ENCODE results near the gene PCNX4. TPM values are rescaled to one million over a fixed set of nuclear protein-coding genes. Genes with fewer than 3 reads are reported as not detected.

Gene PCNX4
- polyA plus RNA-seq, 4 donors, result 81.6 to 104 (median 95.0) TPM

DNA sequence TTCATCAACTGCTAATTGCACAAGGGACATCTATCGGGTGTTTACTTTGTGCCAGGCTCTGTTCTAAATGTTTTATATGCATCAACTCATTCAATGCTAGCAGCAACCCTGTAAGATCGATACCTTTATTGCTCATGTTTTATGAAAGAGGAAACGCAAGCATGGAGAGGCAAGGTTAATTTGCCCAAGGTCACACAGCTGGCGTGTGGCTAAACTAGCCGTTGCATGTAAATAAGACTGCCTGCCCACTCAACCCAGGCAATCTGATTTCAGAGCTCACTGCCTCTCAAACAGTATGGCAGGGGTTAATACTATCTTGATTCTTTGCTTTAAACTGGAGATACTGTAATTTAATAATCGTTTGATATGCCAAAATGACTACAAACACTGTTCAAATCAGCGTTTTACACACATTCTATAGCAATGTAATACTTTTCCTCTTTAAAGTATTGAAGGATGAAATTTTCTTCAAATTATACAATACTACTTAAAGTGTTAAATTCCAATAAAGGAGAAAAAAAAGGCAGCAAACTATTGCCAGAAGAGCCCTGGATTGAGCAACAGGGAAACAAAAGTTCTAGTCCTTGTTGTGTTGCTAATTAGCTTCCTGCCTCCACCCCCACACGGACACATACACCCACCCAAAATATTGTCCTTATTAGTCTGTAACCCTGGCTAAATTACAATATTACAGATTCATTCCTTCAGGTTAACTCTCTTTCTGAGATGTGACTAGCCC lies 112.5 kb downstream of the PCNX4 start:
- DNase-seq (ENCODE audit: low read depth in 4 of 4, low spot score in 3 of 4), result no peak

DNA sequence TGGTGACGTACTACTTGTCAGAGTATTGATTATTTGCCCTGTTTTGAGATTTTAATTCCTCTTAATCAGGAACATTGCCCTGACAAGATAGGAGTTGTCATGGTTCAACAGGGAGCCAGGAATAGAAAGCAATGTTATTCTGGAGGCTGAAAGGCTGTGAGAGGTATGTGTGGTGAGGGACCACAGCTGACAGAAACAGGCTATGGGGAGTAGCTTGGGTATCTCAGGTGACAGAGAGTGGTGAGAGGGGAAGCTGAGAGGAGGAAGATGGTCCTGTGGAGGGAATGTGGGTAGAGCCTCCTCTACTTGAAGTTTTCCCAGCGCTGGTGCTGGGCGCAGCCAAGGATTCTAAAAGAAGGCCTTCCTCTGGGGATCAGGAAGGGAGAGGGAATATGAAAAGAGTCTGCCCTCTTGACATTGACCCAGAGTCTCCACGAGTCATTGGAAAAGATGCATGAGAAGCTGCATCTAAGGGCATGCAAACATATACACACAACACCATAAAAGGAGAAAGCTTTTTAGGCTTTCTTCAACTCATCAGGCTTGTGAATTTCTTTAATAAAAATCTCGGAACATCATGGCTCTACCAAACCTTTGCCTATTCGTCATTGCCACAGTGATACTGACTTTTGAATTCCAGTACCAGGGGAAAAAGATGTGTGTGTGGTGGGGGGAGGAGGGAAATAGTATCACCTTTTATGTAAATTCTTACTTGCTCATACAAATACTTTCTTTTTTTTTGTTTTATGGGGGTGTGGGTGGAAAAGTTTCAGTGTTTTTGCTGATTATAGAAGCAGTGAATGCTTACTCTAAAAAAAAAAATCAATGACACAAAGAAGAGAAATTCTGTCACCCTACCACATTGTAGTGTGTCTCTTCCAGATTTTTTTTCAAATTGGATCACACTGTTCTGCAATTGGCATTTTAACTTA lies 113.4 kb downstream of the PCNX4 start:
- no peak for DNase-seq (ENCODE audit: low read depth in 4 of 4, low spot score in 3 of 4)

DNA sequence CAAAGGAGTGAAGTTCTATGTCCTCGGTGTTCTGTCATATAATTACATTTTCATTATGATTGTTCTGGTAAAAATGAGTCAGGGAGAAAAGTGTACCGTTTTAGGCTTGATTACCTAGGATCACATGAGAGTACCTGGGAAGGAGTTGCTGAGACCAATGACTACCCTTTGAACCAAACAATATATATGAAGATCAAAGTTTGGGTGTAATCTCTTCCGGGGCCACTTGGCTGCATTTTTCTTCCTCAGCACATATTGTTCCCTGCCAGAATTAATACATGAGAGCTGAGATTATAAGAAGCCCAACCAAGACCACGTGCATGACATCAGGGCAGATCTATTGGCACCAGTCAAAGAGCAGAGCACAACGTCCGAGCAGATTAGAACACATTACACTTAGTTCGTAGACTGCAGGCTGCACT lies 114.5 kb downstream of the PCNX4 start:
- no peak for DNase-seq (ENCODE audit: low read depth in 4 of 4, low spot score in 3 of 4)

DNA sequence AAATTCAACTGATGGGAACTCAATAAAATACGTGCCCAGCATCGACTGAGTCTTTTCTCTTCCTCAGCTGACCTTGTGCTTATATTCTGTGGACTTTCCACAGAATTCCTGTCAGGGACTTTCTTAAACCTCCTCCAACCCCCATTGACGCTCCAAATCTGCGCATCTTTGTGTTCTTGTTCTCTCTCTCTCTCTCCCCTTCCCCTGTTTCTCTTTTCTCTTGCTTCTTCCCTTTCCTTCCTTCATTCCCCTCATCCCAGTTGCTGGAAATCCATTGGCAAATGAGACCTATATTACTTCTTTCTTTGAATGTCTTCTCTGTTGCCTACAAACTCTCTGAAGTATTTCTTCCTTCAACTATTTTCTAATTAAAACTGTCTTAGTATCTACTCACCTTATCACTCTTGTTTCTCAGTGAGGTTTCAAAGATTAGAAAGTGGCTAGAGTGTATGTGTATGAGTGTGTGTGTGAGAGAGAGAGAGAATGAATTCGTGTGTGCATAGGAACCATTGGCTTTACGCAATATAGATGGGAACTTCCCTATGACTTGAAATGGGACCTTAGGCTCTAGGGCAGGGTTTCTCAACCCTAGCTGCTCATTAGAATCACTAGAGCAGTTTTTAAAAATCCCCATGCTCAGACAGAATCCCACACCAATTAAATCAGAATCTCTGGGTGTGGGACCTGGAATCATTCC lies 115.3 kb downstream of the PCNX4 start:
- no peak for DNase-seq (ENCODE audit: low read depth in 4 of 4, low spot score in 3 of 4)

DNA sequence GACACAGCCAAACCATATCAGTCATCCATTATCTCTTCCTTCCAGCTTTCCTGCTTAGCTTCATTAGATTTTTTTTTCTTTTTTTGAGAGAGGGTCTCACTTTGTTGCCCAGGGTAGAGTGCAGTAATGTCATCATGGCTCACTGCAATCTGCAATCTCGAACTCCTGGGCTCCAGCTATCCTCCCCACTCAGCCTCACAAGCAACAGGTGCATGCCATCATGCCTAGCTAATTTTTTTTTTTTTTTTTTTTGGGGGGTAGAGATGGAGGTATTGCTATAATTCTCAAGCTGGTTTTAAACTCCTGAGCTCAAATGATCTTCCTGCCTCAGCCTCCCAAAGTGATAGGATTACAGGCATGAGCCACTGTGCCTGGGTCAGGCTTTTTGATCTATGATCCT lies 119.0 kb downstream of the PCNX4 start:
- no peak for DNase-seq (ENCODE audit: low read depth in 4 of 4, low spot score in 3 of 4)

DNA sequence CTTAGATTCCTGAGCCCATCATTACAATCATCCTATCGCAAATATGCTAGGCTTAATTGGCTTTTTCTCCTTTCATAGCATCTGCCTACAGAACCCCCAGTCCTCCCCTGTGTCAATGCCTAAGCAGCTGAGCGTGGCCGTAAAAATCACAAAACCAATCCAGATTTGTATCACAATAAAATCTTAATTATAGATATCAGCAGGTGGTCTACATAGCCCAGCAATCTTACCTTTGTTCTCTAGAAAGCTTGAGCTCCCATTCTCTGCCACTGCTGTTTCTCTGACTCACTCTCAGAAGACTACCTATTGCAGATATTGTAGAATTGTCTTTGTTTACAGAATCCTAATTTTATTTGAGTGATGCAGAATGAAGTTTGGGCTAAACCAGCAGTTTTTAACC lies 119.4 kb downstream of the PCNX4 start:
- no peak for DNase-seq (ENCODE audit: low read depth in 4 of 4, low spot score in 3 of 4)

DNA sequence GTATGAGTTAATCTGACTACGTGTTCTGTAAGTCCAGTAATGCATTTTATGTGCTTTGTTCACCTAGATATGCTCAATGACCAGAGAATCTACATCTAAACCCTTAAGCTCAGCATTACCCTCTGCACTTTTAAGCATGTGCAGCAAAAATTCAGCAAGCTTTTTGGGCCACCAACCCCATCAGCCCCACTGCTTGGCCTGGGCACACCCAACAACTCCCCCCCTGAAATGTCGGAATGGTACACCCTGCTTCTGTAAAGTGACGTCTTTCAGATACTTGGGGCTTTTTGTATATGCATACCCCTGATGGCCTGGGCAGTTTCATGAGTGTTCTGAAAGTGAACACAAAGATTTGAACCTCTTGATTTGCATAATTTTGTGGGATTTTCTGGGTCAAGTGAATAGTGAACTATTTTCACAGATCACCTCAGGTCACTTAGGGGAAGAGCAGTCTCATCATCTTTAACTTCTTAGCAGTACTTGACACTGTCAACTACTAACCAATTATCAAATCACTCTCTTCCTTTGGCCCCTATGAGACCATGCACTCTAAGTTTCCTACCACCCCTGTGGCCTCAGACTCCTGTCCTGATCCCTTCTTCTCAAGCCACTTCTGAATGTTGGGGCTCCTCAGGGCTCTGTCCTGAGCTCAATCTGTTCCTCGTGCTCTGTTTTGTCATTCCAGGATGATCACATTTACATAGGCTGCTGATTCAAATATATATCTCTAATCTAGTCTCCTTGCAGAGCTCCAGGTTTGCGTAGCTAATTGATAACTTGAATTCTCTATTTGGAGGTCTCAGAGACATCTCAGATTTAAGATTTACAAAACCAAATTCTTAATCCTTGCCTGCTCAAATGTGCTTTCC lies 121.0 kb downstream of the PCNX4 start:
- no peak for DNase-seq (ENCODE audit: low read depth in 4 of 4, low spot score in 3 of 4)

DNA sequence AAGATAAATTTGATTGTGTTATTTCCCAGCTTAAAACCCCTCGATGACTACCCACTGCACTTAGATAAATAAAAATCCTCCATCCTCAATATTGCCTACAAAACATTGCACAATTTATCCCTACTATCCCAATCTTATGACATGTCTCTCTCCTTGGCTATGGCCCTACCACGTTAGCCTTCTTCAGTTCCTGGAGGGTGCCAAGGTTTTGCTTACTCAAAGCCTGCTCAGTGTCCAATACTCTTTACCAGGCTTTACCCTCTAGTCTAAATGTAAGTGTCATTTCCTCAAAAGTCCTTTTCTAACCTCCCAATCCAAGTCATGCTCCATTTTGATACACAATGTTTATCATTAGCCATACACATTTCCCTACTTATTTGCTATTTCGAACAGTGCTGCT lies 122.3 kb downstream of the PCNX4 start:
- DNase-seq (ENCODE audit: low read depth in 4 of 4, low spot score in 3 of 4), result no peak

DNA sequence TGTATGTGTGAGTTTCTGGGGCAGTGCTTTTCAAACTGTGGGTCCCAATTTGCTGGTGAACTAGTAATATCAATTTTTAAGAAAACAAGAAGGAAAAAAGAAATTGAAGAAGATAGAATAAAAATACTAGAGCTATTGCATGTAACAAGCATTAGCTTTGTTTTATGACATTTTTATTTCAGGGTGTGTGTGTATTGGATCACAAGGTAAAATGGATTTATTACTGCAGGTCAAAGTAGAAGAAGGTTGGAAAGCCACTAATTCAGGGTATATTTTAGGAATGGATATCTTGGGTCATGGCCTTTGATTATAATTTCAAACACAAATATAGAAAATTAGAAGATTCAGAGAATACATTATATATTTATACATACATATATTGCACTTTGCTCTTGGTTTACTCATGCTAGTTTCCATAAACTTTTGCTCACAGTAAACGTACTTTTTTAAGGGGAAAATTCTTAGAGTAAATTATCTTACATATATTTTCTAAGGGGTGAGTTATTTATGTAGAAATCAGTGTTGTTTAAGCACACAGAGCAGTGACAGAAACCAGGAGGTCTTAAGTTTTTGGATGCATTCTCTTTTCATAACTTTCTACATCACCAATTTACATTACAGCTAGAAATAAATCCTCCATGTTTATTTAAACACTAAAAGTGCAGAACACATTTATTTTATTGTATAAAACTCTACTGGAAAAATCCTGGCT lies 122.8 kb downstream of the PCNX4 start:
- no peak for DNase-seq (ENCODE audit: low read depth in 4 of 4, low spot score in 3 of 4)

DNA sequence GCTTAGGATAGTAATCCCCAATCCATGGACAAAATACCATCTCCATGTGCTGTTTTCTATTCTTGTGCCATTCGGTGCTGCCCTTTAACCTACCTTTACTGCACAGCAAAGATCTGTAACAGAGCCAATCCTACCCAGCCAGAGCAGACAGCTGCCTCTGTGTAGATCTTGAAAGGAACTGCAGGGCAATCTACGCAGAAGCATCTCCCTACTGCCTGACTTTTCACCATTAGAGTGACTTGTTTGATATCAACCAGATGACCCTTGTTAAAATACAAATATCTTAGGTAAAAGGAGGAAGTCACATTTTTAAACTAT lies 123.4 kb downstream of the PCNX4 start:
- DNase-seq (ENCODE audit: low read depth in 4 of 4, low spot score in 3 of 4), result no peak

DNA sequence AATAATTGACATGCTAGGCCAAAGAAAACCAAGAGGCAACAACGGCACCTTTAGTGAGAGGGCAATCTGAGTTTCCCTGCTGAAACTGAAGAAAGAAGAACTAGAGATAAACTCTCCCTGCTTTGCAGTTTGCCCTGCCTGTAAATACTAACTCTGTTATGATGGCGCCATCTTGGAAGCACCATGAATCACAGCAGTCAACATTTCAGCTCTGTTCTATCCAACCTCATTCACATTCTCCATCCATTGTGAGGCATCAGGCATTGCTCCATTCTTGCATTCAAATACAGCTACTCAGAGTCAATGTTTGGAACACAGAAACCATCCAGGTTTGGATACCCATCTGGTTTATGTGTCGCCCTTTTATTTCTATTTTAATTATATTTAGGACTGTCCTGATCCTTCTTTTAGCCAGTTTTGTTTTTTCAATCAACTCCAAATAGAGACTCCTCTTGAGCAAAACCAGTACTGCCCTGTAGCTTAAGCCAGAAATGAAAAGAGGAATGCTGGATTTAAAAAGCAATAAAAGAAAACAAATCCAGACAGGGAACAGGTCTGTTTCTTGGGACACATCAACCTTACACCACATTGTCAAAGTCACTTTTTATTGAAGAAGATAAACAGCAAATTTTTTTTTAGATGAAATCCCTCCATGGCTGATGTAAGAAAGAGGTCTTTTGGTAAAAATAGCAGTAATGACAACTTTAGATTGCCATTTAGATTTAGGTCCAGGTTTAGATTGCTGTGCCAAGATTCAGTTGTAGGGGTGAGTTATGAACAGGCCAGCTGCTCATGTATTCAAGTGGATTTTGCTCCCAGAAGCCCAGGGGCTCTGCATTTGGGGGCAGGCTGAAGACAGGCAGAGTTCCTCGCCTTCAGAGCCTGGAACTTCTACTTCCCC lies 124.0 kb downstream of the PCNX4 start:
- DNase-seq (ENCODE audit: low read depth in 4 of 4, low spot score in 3 of 4), result no peak

DNA sequence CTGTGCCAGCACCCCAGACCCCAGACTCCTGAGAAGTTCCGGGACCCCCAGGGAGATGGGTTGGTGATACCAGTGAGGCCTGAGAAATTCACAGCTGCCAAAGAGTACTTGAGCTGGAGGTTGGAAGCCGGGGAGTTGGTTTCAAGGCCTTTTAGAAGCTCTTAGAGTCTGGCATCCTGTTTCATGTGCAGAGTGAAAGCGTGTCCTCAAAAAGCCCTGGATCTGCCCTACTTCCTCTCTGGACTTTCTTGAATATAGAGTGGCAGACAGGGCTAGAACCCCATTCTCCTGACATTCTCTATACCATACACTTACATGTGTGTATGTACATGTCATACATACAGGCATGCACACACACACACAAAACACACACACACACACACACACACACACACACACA lies 126.0 kb downstream of the PCNX4 start:
- no peak for DNase-seq (ENCODE audit: low read depth in 4 of 4, low spot score in 3 of 4)

Other genes with a start within 250 kb of the PCNX4 start
- gene RTN1, start 221.1 kb upstream of the PCNX4 start, polyA plus RNA-seq (ENCODE audit: insufficient read length in 4 of 4), result 10 to 100 TPM in 1 of 4 donors, 1 to 10 TPM in 3; 3.3 to 16.9 (median 5.5) TPM
- gene LRRC9, start 171.8 kb upstream of the PCNX4 start, polyA plus RNA-seq (ENCODE audit: insufficient read length in 4 of 4), result 1 to 10 TPM in 3 of 4 donors, under 1 TPM in 1; 0.14 to 3.3 (median 2.3) TPM
- 10 to 100 TPM; 55.7 to 86.5 (median 83.5) TPM for gene DHRS7, start 73.5 kb downstream of the PCNX4 start, polyA plus RNA-seq (ENCODE audit: insufficient read length in 4 of 4)
- gene PPM1A, start 157.3 kb downstream of the PCNX4 start, polyA plus RNA-seq (ENCODE audit: insufficient read length in 4 of 4), result 10 to 100 TPM; 55.6 to 84.3 (median 77.6) TPM